GM12864 (cell line): ENCODE results near the gene ARID4B.
"Not testable (repeated sequence)": the region's sequence is repeated elsewhere in the genome, so short reads cannot be mapped to it uniquely, and the experiment has no call there.

Experiments
- DNase-seq: peaks from one replicate; pipeline ENCODE4 v3.0.0-alpha.2; 2011; ENCODE audit warnings: low read depth
- H3K4me3 ChIP-seq: 2 replicates; pipeline ENCODE4 v1.5.1; 2011; ENCODE audit warnings: mild to moderate bottlenecking, low read depth, low read length, control low read depth
- TF ChIP-seq, protein P1 (sequence below): IDR thresholded peaks from 2 replicates; pipeline ENCODE4 v1.5.1; 2011; ENCODE audit warnings: low read depth, mild to moderate bottlenecking, moderate library complexity, low read length, control low read depth, inconsistent platforms; ENCODE audit errors: missing control alignments

Gene ARID4B

DNA sequence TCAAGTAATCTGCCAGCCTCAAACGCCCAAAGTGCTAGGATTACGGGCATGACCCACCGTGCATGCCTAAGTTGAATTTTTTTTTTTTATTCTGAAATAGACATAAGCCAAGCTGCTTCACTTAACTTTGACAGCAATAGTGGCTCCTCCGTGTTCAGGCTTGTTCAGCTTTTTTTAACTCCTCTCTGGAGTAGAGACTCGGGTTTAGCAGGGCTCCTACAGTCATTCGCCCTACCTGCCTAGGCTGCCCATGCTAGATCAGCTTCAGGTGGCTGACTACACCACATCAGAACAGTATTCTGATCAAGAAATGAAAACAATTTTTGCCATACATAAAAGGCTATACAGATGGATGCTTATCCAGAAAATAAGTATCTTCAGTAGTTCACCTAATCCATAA lies 14.7 kb downstream of the ARID4B start:
- no peak overlapping the region for H3K4me3 ChIP-seq
- DNase-seq, result no peak
- TF ChIP-seq, protein P1, sequence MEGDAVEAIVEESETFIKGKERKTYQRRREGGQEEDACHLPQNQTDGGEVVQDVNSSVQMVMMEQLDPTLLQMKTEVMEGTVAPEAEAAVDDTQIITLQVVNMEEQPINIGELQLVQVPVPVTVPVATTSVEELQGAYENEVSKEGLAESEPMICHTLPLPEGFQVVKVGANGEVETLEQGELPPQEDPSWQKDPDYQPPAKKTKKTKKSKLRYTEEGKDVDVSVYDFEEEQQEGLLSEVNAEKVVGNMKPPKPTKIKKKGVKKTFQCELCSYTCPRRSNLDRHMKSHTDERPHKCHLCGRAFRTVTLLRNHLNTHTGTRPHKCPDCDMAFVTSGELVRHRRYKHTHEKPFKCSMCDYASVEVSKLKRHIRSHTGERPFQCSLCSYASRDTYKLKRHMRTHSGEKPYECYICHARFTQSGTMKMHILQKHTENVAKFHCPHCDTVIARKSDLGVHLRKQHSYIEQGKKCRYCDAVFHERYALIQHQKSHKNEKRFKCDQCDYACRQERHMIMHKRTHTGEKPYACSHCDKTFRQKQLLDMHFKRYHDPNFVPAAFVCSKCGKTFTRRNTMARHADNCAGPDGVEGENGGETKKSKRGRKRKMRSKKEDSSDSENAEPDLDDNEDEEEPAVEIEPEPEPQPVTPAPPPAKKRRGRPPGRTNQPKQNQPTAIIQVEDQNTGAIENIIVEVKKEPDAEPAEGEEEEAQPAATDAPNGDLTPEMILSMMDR, result no peak

DNA sequence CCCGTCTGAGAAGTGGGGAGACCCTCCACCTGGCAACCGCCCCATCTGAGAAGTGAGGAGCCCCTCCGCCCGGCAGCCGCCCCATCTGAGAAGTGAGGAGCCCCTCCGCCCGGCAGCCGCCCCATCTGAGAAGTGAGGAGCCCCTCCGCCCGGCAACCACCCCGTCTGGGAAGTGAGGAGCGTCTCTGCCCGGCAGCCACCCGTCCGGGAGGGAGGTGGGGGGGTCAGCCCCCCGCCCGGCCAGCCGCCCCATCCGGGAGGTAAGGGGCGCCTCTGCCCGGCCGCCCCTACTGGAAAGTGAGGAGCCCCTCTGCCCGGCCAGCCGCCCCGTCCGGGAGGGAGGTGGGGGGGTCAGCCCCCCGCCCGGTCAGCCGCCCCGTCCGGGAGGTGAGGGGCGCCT lies 18.8 kb downstream of the ARID4B start:
- H3K4me3 ChIP-seq, DNase-seq: not testable (repeated sequence)

DNA sequence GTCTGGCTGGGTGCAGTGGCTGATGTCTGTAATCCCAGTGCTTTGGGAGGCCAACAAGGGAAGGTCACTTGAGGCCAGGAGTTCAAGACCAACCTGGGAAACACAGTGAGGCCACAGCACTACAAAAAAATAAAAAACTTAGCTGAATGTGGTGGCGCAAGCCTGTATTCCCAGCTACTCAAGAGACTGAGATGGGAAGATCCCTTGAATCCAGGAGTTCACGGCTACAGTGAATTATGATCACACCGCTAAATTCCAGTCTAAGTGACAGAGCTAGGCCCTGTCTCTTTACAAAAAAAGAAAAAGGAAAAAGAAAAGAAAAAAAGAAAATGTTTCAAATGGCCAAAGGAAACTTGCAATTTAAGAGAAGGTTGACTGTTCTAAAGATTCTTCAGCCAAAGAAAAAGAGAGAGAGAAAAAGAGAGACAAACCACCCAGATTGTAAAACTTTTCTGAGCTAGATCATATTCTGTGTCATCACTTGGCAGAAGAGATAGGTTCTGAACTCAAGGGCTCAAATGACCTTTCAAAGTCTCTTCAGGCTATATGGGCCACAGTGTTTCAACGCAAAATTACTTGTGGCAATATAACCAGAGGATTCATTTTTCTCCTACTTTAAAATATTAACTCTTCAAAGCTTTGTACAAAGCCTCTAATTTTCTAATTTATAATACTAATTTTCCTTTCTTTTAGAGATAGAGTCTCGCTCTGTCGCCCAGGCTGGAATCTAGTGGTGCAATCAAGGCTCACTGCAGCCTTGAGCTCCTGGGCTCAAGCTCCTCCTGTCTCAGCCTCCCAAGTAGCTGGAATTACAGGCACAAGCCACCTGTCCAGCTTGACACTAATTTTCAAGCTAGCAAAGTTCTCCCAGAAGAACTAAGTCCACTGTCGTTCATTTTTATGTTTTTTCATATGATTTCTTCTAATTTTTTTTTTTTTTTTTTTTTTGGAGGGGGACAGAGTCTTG lies 20.5 kb downstream of the ARID4B start:
- no peak for DNase-seq
- TF ChIP-seq, protein P1, result no peak
- H3K4me3 ChIP-seq, result no peak overlapping the region

DNA sequence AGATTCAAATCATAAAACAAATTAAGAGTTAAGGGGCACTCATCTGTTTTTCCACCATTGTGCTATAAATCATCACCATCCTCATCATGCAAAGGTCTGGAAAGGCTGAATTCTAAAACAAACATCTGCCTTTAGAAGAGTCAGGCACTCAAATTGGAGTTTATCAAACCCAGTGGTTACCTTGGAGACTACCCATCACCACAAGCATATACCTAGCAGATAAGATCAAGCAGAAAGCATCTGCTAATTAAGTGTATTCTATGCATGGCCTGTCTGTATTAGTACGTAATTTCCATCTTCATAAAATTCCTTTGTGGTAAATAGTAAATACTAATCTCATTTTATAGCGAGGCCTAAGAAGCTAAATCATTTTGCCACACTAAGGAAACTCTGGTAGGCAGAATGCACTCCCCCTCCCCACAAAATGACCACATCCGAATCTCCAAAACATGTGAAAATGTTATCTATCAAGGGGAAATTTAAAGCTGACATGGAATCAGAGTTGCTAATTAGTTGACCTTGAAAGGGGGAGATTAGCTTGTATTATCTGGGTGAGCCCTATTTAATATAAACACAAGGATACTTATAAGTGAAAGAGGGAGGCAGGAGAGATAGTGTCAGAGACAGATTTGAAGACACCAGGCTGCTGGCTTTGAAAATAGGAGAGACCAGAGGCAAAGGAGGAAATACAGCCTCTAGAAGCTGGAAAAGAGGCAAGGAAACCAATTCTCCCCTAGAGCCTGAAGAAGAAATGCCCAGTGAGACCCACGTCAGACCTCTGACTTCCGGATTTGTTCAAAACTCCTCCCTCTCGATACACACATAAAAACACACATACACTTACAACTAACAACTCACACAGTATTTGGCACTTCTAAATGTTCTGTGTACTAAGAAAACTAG lies 23.2 kb downstream of the ARID4B start:
- DNase-seq, result no peak
- no peak overlapping the region for H3K4me3 ChIP-seq
- TF ChIP-seq, protein P1, result no peak

DNA sequence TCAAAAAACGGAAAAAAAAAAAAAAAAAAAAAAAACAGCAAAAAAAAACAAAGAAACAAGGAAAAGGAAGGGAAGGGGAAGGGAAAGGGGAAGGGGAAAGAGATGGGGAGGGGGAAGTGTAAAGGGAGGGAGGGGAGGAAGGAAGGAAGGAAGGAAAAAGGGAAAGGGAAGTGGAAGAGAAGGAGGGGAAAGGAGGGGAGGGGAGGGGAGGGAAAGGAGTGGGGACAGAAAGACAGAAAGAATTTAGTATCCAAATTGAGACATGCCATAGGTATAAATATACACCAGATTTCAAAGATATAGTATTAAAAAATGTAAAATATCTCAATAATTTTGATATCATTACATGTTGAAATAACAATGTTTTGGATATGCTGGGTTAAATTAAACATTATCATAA lies 25.8 kb downstream of the ARID4B start:
- H3K4me3 ChIP-seq, result no peak overlapping the region
- no peak for DNase-seq
- TF ChIP-seq, protein P1, result no peak

DNA sequence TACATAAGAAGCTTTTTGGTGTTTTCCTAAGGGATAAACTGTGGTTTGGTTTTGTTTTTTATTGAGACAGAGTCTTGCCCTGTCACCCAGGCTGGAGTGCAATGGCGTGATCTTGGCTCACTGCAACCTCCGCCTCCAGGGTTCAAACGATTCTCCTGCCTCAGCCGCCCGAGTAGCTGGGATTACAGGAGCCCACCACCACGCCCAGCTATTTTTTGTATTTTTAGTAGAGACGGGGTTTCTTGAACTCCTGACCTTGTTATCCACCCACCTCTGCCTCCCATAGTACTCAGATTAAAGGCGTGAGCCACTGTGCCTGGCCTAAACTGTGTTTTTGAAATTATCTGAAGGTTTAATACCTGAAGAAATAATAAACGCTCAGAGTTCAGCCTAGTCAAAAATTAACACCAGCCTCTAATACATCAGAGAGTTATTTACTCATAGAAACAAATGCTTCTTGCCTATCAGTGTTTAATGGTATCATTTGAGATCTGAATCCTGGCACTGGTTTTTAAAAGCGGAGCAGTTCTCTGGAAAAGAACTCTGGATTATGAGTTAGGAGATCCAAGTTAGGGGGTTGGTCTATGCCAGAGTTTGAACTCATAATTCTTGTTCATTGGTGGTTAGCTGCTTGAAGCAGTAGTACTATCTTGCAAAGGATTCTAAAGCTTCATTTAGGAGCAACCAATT lies 28.7 kb downstream of the ARID4B start:
- H3K4me3 ChIP-seq, result no peak overlapping the region
- TF ChIP-seq, protein P1, result no peak
- no peak for DNase-seq

DNA sequence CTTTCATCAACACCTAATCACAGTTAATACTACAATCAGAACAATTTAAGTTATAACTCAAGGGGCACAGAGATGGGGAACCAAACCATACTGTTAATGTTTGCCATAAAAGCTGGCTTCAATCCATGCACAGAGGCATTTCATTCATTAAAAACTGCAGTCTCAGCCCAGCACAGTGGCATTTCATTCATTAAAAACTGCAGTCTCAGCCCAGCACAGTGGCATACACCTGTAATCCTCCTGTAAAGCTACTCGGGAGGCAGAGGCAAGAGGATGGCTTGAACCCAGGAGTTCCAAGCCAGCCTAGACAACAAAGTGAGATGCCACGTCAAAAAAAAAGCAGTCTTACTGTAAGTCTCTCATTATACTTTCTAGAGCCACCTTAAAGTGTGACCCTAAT lies 29.2 kb downstream of the ARID4B start:
- TF ChIP-seq, protein P1, result no peak
- H3K4me3 ChIP-seq, result no peak overlapping the region
- no peak for DNase-seq
